OCI-LY1 (cell line): ENCODE data around the gene ZNF491.
"Not testable (repeated sequence)": the region's sequence is repeated elsewhere in the genome, so short reads cannot be mapped to it uniquely, and the experiment has no call there.

Experiments
- H2AFZ ChIP-seq: fragments of 200-600 bp; sonication (generic), shearing (Covaris generic); 2 replicates; pipeline ENCODE4 v1.6.0; 2014; ENCODE audit warnings: antibody characterized with exemption, mild to moderate bottlenecking, low read length
- H3F3A ChIP-seq: fragments of 200-600 bp; sonication (generic), shearing (Covaris generic); 2 replicates; pipeline ENCODE4 v1.6.0; 2014; ENCODE audit warnings: mild to moderate bottlenecking, antibody characterized with exemption, low read length, moderate library complexity; ENCODE audit not compliant: insufficient read depth
- H3K27ac ChIP-seq: fragments of 200-600 bp; sonication (generic); 2 replicates; pipeline ENCODE4 v1.5.1; 2014; ENCODE audit warnings: low read length, mixed run types, mild to moderate bottlenecking, low read depth; ENCODE audit not compliant: poor library complexity, severe bottlenecking
- H3K27me3 ChIP-seq: fragments of 200-600 bp; sonication (generic); 2 replicates; pipeline ENCODE4 v1.6.0; 2014; ENCODE audit warnings: antibody characterized with exemption, mild to moderate bottlenecking, low read length, moderate library complexity; ENCODE audit not compliant: insufficient read depth
- H3K36me3 ChIP-seq: fragments of 200-600 bp; sonication (generic); 2 replicates; pipeline ENCODE4 v1.6.1; 2014; ENCODE audit warnings: mild to moderate bottlenecking, antibody characterized with exemption, low read length, moderate library complexity, mixed read lengths; ENCODE audit not compliant: insufficient read depth
- H3K4me1 ChIP-seq: fragments of 200-600 bp; sonication (generic); 2 replicates; pipeline ENCODE4 v1.5.1; 2014; ENCODE audit warnings: mild to moderate bottlenecking, low read length, moderate library complexity; ENCODE audit not compliant: insufficient read depth, severe bottlenecking
- H3K4me2 ChIP-seq: fragments of 200-600 bp; sonication (generic), shearing (Covaris generic); 2 replicates; pipeline ENCODE4 v1.6.1; 2014; ENCODE audit warnings: low read length
- H3K4me3 ChIP-seq: fragments of 200-600 bp; sonication (generic); 2 replicates; pipeline ENCODE4 v1.5.1; 2014; ENCODE audit warnings: low read length, low read depth, mild to moderate bottlenecking, mixed read lengths; ENCODE audit not compliant: poor library complexity, severe bottlenecking
- H3K79me2 ChIP-seq: fragments of 200-600 bp; shearing (Covaris generic); 2 replicates; pipeline ENCODE4 v1.6.1; 2016; ENCODE audit warnings: mixed run types, low read length, mixed read lengths; ENCODE audit not compliant: insufficient read depth
- H3K9ac ChIP-seq: fragments of 200-600 bp; sonication (generic), shearing (Covaris generic); 2 replicates; pipeline ENCODE4 v1.6.1; 2014; ENCODE audit warnings: mild to moderate bottlenecking, low read length, mixed read lengths
- H3K9me2 ChIP-seq: fragments of 200-600 bp; sonication (generic), shearing (Covaris generic); 2 replicates; pipeline ENCODE4 v1.6.1; 2014; ENCODE audit warnings: low read depth, mild to moderate bottlenecking, low read length, mixed read lengths
- H3K9me3 ChIP-seq: fragments of 200-600 bp; shearing (Covaris generic); 2 replicates; pipeline ENCODE4 v1.6.1; 2014; ENCODE audit warnings: low read length, mixed read lengths
- H4K20me1 ChIP-seq: fragments of 200-600 bp; sonication (generic), shearing (Covaris generic); 2 replicates; pipeline ENCODE4 v1.6.0; 2016; ENCODE audit warnings: mild to moderate bottlenecking, low read length; ENCODE audit not compliant: insufficient read depth
- CTCF ChIP-seq: fragments of 200-600 bp; sonication (generic), shearing (Covaris generic); IDR thresholded peaks from 2 replicates; pipeline ENCODE4 v1.5.1; 2017; ENCODE audit warnings: mild to moderate bottlenecking, antibody characterized with exemption, low read length, moderate library complexity, mixed read lengths
- EZH2 ChIP-seq: fragments of 200-600 bp; sonication (generic), shearing (Covaris generic); IDR thresholded peaks from 2 replicates; pipeline ENCODE4 v1.8.0; 2017; ENCODE audit warnings: borderline replicate concordance, mixed run types, mild to moderate bottlenecking, antibody characterized with exemption, low read length, moderate library complexity, mixed read lengths

ZNF491 gene

GRCh38 chr19:11848200-11848593 lies 49.9 kb downstream of the ZNF491 start:
- Histone ChIP-seq H3K79me2 (peaks cover 4% of the 10 kb centered on the region; the same call in 1 of the 2 replicates), H3K4me1 (peaks cover 16% of the 10 kb centered on the region), H3K27me3 (no peaks in the 10 kb centered on the region; the same call in 1 of the 2 replicates), H3K9me3 (no peaks in the 10 kb centered on the region; the same call in 1 of the 2 replicates), H2AFZ (peak overlapping the region; percentile 68; the same call in 1 of the 2 replicates), H3K9ac (peak overlapping the region; percentile 36; the same call in 1 of the 2 replicates), H3F3A (no peaks in the 10 kb centered on the region), H4K20me1 (no peaks in the 10 kb centered on the region), H3K9me2 (no peaks in the 10 kb centered on the region), H3K4me2 (peak overlapping the region; percentile 73), H3K27ac (peak overlapping the region; percentile 75), H3K36me3 (peaks cover 31% of the 10 kb centered on the region), H3K4me3 (peak overlapping the region; percentile 77)
- TF ChIP-seq EZH2: no peak
- TF ChIP-seq CTCF: no peak

DNA sequence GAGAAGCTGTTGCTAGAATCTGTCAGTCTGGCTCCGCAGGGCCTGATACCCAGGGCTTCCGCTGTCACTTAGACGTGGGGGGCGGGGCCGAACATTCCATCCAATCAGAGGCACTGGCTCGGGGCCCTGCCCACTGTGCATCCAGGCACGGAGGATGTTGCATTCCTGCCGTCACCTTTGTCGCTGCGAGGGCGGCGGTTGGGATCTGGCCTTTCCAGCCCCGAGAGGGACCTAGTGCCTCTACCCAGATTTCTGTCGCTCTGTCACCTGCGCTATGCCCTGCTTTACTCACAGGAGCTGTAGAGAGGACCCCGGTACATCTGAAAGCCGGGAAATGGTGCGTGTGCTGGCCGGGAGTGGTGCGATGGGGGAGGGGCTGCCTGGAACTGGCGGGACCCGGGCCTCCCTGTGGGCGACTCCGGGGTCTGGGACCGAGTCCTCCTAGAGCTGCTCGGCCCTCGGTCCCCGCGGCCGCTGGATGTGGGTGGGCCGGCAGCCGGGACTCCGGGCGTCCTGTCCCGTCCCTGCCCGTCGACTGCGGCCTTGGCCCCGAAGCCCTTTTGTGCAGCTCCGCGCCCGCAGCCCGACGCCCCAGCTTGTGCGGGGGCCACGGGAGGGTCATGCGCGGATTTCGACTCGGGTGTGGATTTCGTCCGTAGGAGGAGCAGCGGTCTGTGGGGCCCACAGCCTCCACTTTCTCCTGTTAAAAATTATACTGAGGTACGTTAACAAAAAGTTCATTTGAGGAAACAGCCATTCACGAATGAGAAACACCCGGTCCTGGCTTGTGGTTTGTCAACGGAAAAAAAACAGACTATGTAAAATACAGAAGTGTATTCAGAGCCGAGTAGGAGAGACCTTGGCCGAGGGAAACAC lies 50.5 kb downstream of the ZNF491 start, which contains the start of gene ZNF439:
ZNF439 (plus strand) TSS at position 133 of the 876 bp plus-strand sequence; CDS start at position 275, 142 bp downstream.
- Histone ChIP-seq H4K20me1 (no peaks in the 10 kb centered on the region), H3K9me3 (peaks cover 3% of the 10 kb centered on the region; the same call in 1 of the 2 replicates), H3K4me1 (peaks cover 16% of the 10 kb centered on the region), H3K9me2 (no peaks in the 10 kb centered on the region), H3K79me2 (peaks cover 4% of the 10 kb centered on the region; the same call in 1 of the 2 replicates), H3K27ac (peak within 1 kb of the TSS; percentile 75), H3K4me2 (peak within 1 kb of the TSS; percentile 73), H3K9ac (peak within 1 kb of the TSS; percentile 74), H3K36me3 (peaks cover 37% of the 10 kb centered on the region), H3K27me3 (no peaks in the 10 kb centered on the region; the same call in 1 of the 2 replicates), H3F3A (no peaks in the 10 kb centered on the region), H3K4me3 (peak within 1 kb of the TSS; percentile 77), H2AFZ (peak within 1 kb of the TSS; percentile 68; the same call in 1 of the 2 replicates)
- no peak for TF ChIP-seq CTCF
- no peak for TF ChIP-seq EZH2

- not testable (repeated sequence) for H3K9me3 ChIP-seq
- Histone ChIP-seq H3K4me2 (peak overlapping the region; percentile 73), H3K36me3 (peaks cover 50% of the 10 kb centered on the region)
These were observed 52.0 kb downstream of the ZNF491 start for GRCh38 chr19:11850289-11850688.

More at GRCh38 chr19:11850289-11850688, 52.0 kb downstream of the ZNF491 start:
- not testable (repeated sequence) for H2AFZ ChIP-seq, H3K27me3 ChIP-seq, H3F3A ChIP-seq, H3K79me2 ChIP-seq, H4K20me1 ChIP-seq, H3K9me2 ChIP-seq, H3K9ac ChIP-seq
- H3K4me1 ChIP-seq: peaks cover 16% of the 10 kb centered on the region
- peak overlapping the region; percentile 77 for H3K4me3 ChIP-seq
- peak overlapping the region; percentile 75 for H3K27ac ChIP-seq
